ENCODE results near the gene PCDH1. TPM values are rescaled to one million over a fixed set of nuclear protein-coding genes. Genes with fewer than 3 reads are reported as not detected.

The PCDH1 gene
- total and polyA plus RNA-seq, 2 of the 13 experiments (the other 11 are each of a cell fraction or from before 2014, with no cell fraction given), result 0.11 to 0.83 TPM

- Histone ChIP-seq H2AFZ (ENCODE audit: low read length) (no peak overlapping the region), H3K4me2 (ENCODE audit: low read depth, low read length) (no peak overlapping the region), H3K79me2 (ENCODE audit: insufficient read depth, low read length) (no peaks in the 10 kb centered on the region), H3K27ac (ENCODE audit: extremely low read length, insufficient read depth, low read length) (no peak overlapping the region), H3K9ac (ENCODE audit: insufficient read depth, low read depth, low read length) (no peak overlapping the region), H3K4me1 (ENCODE audit: insufficient read depth, low read length) (peaks cover 15% of the 10 kb centered on the region), H3K27me3 (ENCODE audit: control insufficient read depth in 1 of 2, insufficient read depth in 2 of 2, low read length in 2 of 2) (peaks cover 1 to 47% of the 10 kb centered on the region in 2 experiments; a peak in 3 of 5 replicates), H3K9me3 (ENCODE audit: low read length) (no peaks in the 10 kb centered on the region), H3K36me3 (replicated peaks in 1 of 2; ENCODE audit: control insufficient read depth in 1 of 2, insufficient read depth in 2 of 2, low read length in 2 of 2) (no peaks in the 10 kb centered on the region), H4K20me1 (ENCODE audit: insufficient read depth, low read length) (no peaks in the 10 kb centered on the region), H3K4me3 (replicated peaks in 1 of 3; ENCODE audit: insufficient read depth in 1 of 3, low read depth in 2 of 3, low read length in 3 of 3) (no peak overlapping the region)
- intact Hi-C loops (cut with micrococcal nuclease; ENCODE audit: unreplicated experiment) (no loop called here), in situ Hi-C loops (cut with HindIII; ENCODE audit: extremely low pct_ligation_motif_present, low pct_unique_long_range_greater_than_20kb) (no loop called here)
- TF ChIP-seq TRIM22 (IDR thresholded peaks at IDR 0.05), result no peak
- TF ChIP-seq ZNF678 (CRISPR knock-in tag; IDR thresholded peaks at IDR 0.05), result no peak
- TF ChIP-seq ADNP (CRISPR knock-in tag; IDR thresholded peaks at IDR 0.05), result no peak
- no peak for TF ChIP-seq JUNB (CRISPR knock-in tag; IDR thresholded peaks at IDR 0.05; ENCODE audit: borderline replicate concordance)
- TF ChIP-seq MIER3 (CRISPR knock-in tag; IDR thresholded peaks at IDR 0.05; ENCODE audit: borderline replicate concordance), result no peak
- TF ChIP-seq EED (CRISPR knock-in tag; IDR thresholded peaks at IDR 0.05), result no peak
- TF ChIP-seq, protein P1, sequence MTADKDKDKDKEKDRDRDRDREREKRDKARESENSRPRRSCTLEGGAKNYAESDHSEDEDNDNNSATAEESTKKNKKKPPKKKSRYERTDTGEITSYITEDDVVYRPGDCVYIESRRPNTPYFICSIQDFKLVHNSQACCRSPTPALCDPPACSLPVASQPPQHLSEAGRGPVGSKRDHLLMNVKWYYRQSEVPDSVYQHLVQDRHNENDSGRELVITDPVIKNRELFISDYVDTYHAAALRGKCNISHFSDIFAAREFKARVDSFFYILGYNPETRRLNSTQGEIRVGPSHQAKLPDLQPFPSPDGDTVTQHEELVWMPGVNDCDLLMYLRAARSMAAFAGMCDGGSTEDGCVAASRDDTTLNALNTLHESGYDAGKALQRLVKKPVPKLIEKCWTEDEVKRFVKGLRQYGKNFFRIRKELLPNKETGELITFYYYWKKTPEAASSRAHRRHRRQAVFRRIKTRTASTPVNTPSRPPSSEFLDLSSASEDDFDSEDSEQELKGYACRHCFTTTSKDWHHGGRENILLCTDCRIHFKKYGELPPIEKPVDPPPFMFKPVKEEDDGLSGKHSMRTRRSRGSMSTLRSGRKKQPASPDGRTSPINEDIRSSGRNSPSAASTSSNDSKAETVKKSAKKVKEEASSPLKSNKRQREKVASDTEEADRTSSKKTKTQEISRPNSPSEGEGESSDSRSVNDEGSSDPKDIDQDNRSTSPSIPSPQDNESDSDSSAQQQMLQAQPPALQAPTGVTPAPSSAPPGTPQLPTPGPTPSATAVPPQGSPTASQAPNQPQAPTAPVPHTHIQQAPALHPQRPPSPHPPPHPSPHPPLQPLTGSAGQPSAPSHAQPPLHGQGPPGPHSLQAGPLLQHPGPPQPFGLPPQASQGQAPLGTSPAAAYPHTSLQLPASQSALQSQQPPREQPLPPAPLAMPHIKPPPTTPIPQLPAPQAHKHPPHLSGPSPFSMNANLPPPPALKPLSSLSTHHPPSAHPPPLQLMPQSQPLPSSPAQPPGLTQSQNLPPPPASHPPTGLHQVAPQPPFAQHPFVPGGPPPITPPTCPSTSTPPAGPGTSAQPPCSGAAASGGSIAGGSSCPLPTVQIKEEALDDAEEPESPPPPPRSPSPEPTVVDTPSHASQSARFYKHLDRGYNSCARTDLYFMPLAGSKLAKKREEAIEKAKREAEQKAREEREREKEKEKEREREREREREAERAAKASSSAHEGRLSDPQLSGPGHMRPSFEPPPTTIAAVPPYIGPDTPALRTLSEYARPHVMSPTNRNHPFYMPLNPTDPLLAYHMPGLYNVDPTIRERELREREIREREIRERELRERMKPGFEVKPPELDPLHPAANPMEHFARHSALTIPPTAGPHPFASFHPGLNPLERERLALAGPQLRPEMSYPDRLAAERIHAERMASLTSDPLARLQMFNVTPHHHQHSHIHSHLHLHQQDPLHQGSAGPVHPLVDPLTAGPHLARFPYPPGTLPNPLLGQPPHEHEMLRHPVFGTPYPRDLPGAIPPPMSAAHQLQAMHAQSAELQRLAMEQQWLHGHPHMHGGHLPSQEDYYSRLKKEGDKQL (CRISPR knock-in tag; IDR thresholded peaks at IDR 0.05; ENCODE audit: low read depth), result no peak
- no peak for TF ChIP-seq ZNF878 (CRISPR knock-in tag; IDR thresholded peaks at IDR 0.05)
- TF ChIP-seq ZFP41 (CRISPR knock-in tag; IDR thresholded peaks at IDR 0.05; ENCODE audit: borderline replicate concordance), result no peak
- no peak for TF ChIP-seq ZNF597 (CRISPR knock-in tag; IDR thresholded peaks at IDR 0.05)
- TF ChIP-seq ATRX (CRISPR knock-in tag; IDR thresholded peaks at IDR 0.05; ENCODE audit: borderline replicate concordance), result no peak
- no peak for TF ChIP-seq NFKB2 (CRISPR knock-in tag; IDR thresholded peaks at IDR 0.05; ENCODE audit: borderline replicate concordance)
- TF ChIP-seq ZNF768 (CRISPR knock-in tag; IDR thresholded peaks at IDR 0.05), result no peak
- CTCF ChIA-PET (ENCODE audit: low intra/inter-chr PET ratio, low total read pairs), result no interaction called here
- POLR2A ChIA-PET, result no interaction called here
- BruUV-seq (replicated peaks), result no TSS peak
- FAIRE-seq (no peak), DNase-seq (ENCODE audit: low spot score) (no peak), ATAC-seq (no peak)
- WGBS (ENCODE audit: low lambda C conversion rate), result 61% methylated on average over 5 of the region's 16 CpGs
Measured at GRCh38 chr5:141868541-141868940, 9.7 kb downstream of the PCDH1 start.
